GM12878 (cell line): ENCODE measurements around the gene COL18A1. TPM values are rescaled to one million over a fixed set of nuclear protein-coding genes. Genes with fewer than 3 reads are reported as not detected.

Experiments used
- ATAC-seq: fragments of 200-7000 bp; cut with Tn5 transposase; 3 replicates; pipeline ENCODE4 v1.9.1; 2020; ENCODE audit warnings: mild to moderate bottlenecking, moderate library complexity
- BruUV-seq: library from RNA; stranded (reverse); fragments of 400-500 nt; replicated peaks from 2 replicates; lab custom pipeline; 2021; lab: Mats Ljungman, UMichigan
- CTCF ChIA-PET: fragments of 300-600 bp; sonication (Branson Sonifier 250); formaldehyde crosslinking; extraction: SDS; loops from one replicate; lab custom pipeline; 2021; ENCODE audit warnings: inconsistent platforms; lab: Yijun Ruan, JAX
- POLR2A ChIA-PET: fragments of 350-600 bp; formaldehyde crosslinking; extraction: SDS; loops from one replicate; lab custom pipeline; 2021; ENCODE audit warnings: inconsistent platforms; lab: Charles Lee
- RAD21 ChIA-PET: fragments of 300-600 bp; sonication (Branson Sonifier 250); formaldehyde crosslinking; loops from one replicate; lab custom pipeline; 2023; ENCODE audit warnings: antibody characterized with exemption; ENCODE audit not compliant: unreplicated experiment; lab: Charles Lee
- SMC1A ChIA-PET: fragments of 300-600 bp; sonication (Branson Sonifier 250); formaldehyde crosslinking; loops from one replicate; lab custom pipeline; 2023; ENCODE audit not compliant: unreplicated experiment, uncharacterized antibody; lab: Charles Lee
- DNase-seq: peaks from one replicate; pipeline ENCODE4 v3.0.0-alpha.2; 2011; ENCODE audit warnings: low read depth, low spot score
- FAIRE-seq: peaks from 3 replicates; lab custom pipeline; 2011; peaks lifted over from hg19 to GRCh38; lab: Jason Lieb, UNC
- H2AFZ ChIP-seq: 2 replicates; pipeline ENCODE4 v1.6.0; 2011; ENCODE audit warnings: low read depth, low read length, control low read depth; ENCODE audit not compliant: control insufficient read depth
- H3K27ac ChIP-seq: 2 replicates; pipeline ENCODE4 v1.5.1; 2011; ENCODE audit warnings: control low read depth; ENCODE audit not compliant: control insufficient read depth, insufficient read depth
- H3K27me3 ChIP-seq, 2 experiments: replicated peaks in 1 of 2; 2 replicates each; pipeline versions ENCODE4 v1.6.0 to v1.6.1; 2011; ENCODE audit warnings: low read length in 1 of 2; ENCODE audit not compliant: control insufficient read depth in 2 of 2, insufficient read depth in 2 of 2
- H3K36me3 ChIP-seq, 2 experiments: 2 replicates each; pipeline ENCODE4 v1.5.1; 2011; ENCODE audit warnings: low read length in 1 of 2; ENCODE audit not compliant: control insufficient read depth in 2 of 2, insufficient read depth in 2 of 2
- H3K4me1 ChIP-seq: 2 replicates; pipeline ENCODE4 v1.6.1; 2011; ENCODE audit warnings: mild to moderate bottlenecking, low read length, moderate library complexity, mixed read lengths; ENCODE audit not compliant: control insufficient read depth, insufficient read depth
- H3K4me2 ChIP-seq: 2 replicates; pipeline ENCODE4 v1.6.0; 2011; ENCODE audit warnings: control low read depth; ENCODE audit not compliant: control insufficient read depth, insufficient read depth
- H3K4me3 ChIP-seq: fragments of 200-600 bp; sonication (generic); 2 replicates; pipeline ENCODE4 v1.5.1; 2016
- H3K79me2 ChIP-seq: 2 replicates; pipeline ENCODE4 v1.6.0; 2011; ENCODE audit warnings: low read length; ENCODE audit not compliant: control insufficient read depth, insufficient read depth
- H3K9ac ChIP-seq: 2 replicates; pipeline ENCODE4 v1.8.0; 2011; ENCODE audit warnings: low read length, control low read depth, mixed read lengths; ENCODE audit not compliant: control insufficient read depth, insufficient read depth
- H3K9me3 ChIP-seq: replicated peaks from 3 replicates; pipeline ENCODE4 v1.5.1; 2011; ENCODE audit warnings: mild to moderate bottlenecking, low read length; ENCODE audit not compliant: control insufficient read depth, insufficient read depth
- H4K20me1 ChIP-seq: 2 replicates; pipeline ENCODE4 v1.6.0; 2011; ENCODE audit not compliant: control insufficient read depth, insufficient read depth
- CEBPB ChIP-seq, 2 experiments: fragments of 150-350 bp in 1 of 2; IDR thresholded peaks; 2 replicates each; pipeline ENCODE4 v1.6.1; 2012 to 2014; ENCODE audit warnings: low read depth in 2 of 2, low read length in 2 of 2, borderline replicate concordance in 1 of 2, inconsistent platforms in 1 of 2
- GATAD2B ChIP-seq: fragments of 450-650 bp; conservative IDR thresholded peaks from 2 replicates; pipeline ENCODE4 v1.6.1; 2017; ENCODE audit warnings: low read depth, mild to moderate bottlenecking, moderate library complexity
- IKZF2 ChIP-seq, 2 experiments: fragments of 450-650 bp; IDR thresholded peaks; 2 replicates each; pipeline ENCODE4 v1.6.1; 2017; ENCODE audit warnings: mild to moderate bottlenecking in 2 of 2, moderate library complexity in 2 of 2
- TCF7 ChIP-seq: IDR thresholded peaks from 2 replicates; pipeline ENCODE4 v1.6.1; 2014; ENCODE audit warnings: antibody characterized with exemption, borderline replicate concordance
- WRNIP1 ChIP-seq: IDR thresholded peaks from 2 replicates; pipeline ENCODE4 v1.6.1; 2011; ENCODE audit warnings: low read depth, low read length, improper control_type of control experiment, borderline replicate concordance
- WGBS: methylation state at CpG from one replicate; pipeline ENCODE4 v1.1.6; 2016; ENCODE audit warnings: low lambda C conversion rate; ENCODE audit not compliant: insufficient replicate concordance, insufficient coverage; ENCODE audit errors: missing lambda C conversion rate; 5-methylcytosine and 5-hydroxymethylcytosine counted together
- in situ Hi-C: fragments of 300-500 bp; cut with MboI; formaldehyde crosslinking; loops from 9 replicates; pipeline ENCODE4 v1.14.3; 2018; ENCODE audit warnings: mixed read lengths
- intact Hi-C: fragments of 100-400 bp; cut with micrococcal nuclease; formaldehyde crosslinking; loops from one replicate; pipeline ENCODE4 v1.14.2; 2022; ENCODE audit not compliant: unreplicated experiment
- polyA plus RNA-seq, 11 experiments: library from polyadenylated mRNA; depleted of rRNA in 4 of 11; unstranded in 6 of 11; stranded (reverse) in 5 of 11; fragments of >200 nt; fragmentation: Nextera tagmentation in 4 of 11; fragmentation: Illumina TruSeq in 1 of 11; extraction: Ambion mirVana in 4 of 11; extraction: Trizol in 1 of 11; gene quantifications; 1 replicate in 1 of 11; 2 replicates in 10 of 11; pipeline versions ENCODE4 v1.2.1 to v1.2.3, GENCODE V29; 2011 to 2016; ENCODE audit warnings: inconsistent platforms in 2 of 11, missing spikeins in 2 of 11, low read depth in 1 of 11
- total RNA-seq, 4 experiments: library from RNA; depleted of rRNA in 3 of 4; stranded (reverse); fragments of >200 nt in 3 of 4; fragmentation: Illumina TruSeq in 1 of 4; extraction: Trizol in 1 of 4; gene quantifications; 2 replicates each; pipeline versions ENCODE4 v1.2.1 to v1.2.3, GENCODE V29; 2013 to 2021
- TF ChIP-seq, protein P1 (sequence below): fragments of 450-650 bp; IDR thresholded peaks from 2 replicates; pipeline ENCODE4 v1.6.1; 2017; ENCODE audit warnings: borderline replicate concordance

COL18A1 gene
- total and polyA plus RNA-seq, 10 of the 15 experiments (the other 5 are each of a cell fraction or from before 2014, with no cell fraction given), result under 0.01 to 0.49 (median 0.09) TPM; not detected in 3

DNA sequence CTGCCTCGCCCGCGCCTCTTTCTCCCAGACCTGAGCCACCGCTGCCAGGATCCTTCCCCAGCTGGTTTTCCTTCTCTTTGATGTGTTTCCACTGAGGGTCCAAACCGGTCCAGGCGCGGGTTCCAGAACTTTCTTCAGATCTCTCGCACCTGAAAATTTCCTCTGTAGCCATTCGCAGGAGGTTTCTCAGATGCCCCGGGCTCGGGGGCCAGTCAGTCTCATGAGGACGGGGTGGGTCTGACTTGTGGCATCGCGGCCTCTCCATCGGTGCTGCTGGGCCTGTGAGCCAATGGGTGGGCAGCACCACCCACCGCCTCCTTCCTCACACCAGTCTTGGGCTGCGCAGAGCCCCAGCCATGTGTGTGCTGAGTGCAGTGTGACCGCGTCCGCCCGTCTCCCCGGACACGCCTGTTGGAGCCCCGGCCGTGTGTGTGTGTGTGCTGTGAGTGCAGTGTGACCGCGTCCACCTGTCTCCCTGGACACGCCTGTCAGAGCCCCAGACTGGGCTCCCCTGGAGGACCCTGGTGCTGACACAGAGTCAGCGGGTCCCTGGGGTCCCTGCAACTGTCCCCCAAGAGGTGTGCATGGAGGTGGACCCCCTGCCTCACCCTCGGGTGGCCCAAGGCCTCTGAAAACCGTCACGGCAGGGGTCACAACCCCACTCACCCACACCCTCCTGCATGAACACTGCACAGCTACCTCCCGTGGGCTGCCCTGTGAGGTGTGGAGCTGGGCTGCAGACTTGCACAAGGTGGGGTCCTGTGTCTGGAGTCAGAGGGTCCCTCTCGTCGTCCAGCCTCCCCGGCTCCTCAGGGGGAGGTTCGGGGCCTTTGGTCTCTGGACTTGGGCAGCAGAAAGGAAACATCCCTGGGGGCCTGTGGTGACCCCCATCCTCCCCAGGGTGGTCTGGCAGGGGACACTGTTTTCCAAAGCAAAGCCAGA, 20.2 kb downstream of the COL18A1 start:
- CTCF ChIA-PET, result no interaction called here
- Histone ChIP-seq H3K27me3 (peaks cover 0 to 2% of the 10 kb centered on the region in 2 experiments; a peak in 1 of 4 replicates), H3K9ac (no peak overlapping the region), H3K4me3 (no peak overlapping the region), H4K20me1 (no peaks in the 10 kb centered on the region), H3K4me1 (no peaks in the 10 kb centered on the region), H3K27ac (no peak overlapping the region), H3K9me3 (no peaks in the 10 kb centered on the region), H3K36me3 (no peaks in the 10 kb centered on the region), H3K4me2 (no peak overlapping the region), H3K79me2 (no peaks in the 10 kb centered on the region), H2AFZ (no peak overlapping the region)
- intact Hi-C loops, result no loop called here
- no peak for DNase-seq
- FAIRE-seq, result no peak
- ATAC-seq, result no peak
- no TSS peak for BruUV-seq
- in situ Hi-C loops, result no loop called here
- RAD21 ChIA-PET, result no interaction called here
- SMC1A ChIA-PET, result no interaction called here
- TF ChIP-seq CEBPB (IDR thresholded peaks at IDR 0.05; ENCODE audit: borderline replicate concordance in 1 of 2, low read depth in 2 of 2, low read length in 2 of 2) (no peak), WRNIP1 (no peak), TCF7 (no peak), IKZF2 (IDR thresholded peaks at IDR 0.05) (no peak), GATAD2B (no peak)
- TF ChIP-seq, protein P1, sequence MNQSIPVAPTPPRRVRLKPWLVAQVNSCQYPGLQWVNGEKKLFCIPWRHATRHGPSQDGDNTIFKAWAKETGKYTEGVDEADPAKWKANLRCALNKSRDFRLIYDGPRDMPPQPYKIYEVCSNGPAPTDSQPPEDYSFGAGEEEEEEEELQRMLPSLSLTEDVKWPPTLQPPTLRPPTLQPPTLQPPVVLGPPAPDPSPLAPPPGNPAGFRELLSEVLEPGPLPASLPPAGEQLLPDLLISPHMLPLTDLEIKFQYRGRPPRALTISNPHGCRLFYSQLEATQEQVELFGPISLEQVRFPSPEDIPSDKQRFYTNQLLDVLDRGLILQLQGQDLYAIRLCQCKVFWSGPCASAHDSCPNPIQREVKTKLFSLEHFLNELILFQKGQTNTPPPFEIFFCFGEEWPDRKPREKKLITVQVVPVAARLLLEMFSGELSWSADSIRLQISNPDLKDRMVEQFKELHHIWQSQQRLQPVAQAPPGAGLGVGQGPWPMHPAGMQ, result no peak
- POLR2A ChIA-PET, result no interaction called here
- WGBS, result 56% methylated on average over 35 of the region's 37 CpGs
